ENCODE measurements around the gene TARS1. TPM values are rescaled to one million over a fixed set of nuclear protein-coding genes. Genes with fewer than 3 reads are reported as not detected.

The TARS1 gene
- total RNA-seq = 100 to 1,000 TPM; 143 to 300 (median 179) TPM

GRCh38 chr5:33440482-33441240 lies at the start of gene TARS1:
TSS of gene TARS1 (plus strand) at chr5:33440965. CDS start at chr5:33441087, 122 bp downstream.
- peaks cover 11 to 13% of the 10 kb centered on the region in 2 donors for H3K4me1 ChIP-seq (replicated peaks in 1 of 2)
- ATAC-seq (replicated peaks in 6 of 8) = peak; percentile 89 to 98 (median 97)
- in situ Hi-C loops (cut with MboI; ENCODE audit: low pct_unique_long_range_greater_than_20kb in 2 of 9, low sequenced_read_pairs in 9 of 9, unreplicated experiment in 9 of 9) = loop anchor here in 4 of 9 experiments (25.0 kb wide), 3 partner anchors 497 to 1022 kb away; partner anchors contain the start of gene RXFP3 (in 2 of the 4)

GRCh38 chr5:33398501-33398900 lies 42.3 kb upstream of the TARS1 start:
- 0 to 75% (median 41%) methylated on average over 1 of the region's 1 CpG; no CpG with 5 or more reads in 2 of the 10 experiments for WGBS, 10 experiments
- Histone ChIP-seq H3K4me1 (replicated peaks in 1 of 2) (no peaks in the 10 kb centered on the region), H3K4me3 (no peak overlapping the region), H3K27ac (no peak overlapping the region)
- in situ Hi-C loops (cut with MboI; ENCODE audit: low pct_unique_long_range_greater_than_20kb in 2 of 9, low sequenced_read_pairs in 9 of 9, unreplicated experiment in 9 of 9) = loop anchor here in 1 of 9 experiments (25.0 kb wide), 1 partner anchor 686 kb away; the partner anchor contains the start of gene NPR3
- ATAC-seq (replicated peaks in 6 of 8) = no peak

More at GRCh38 chr5:33440482-33441240, at the start of gene TARS1:
- 0 to 5% (median 0%) methylated on average over 4 to 24 of the region's 52 CpGs; no CpG with 5 or more reads in 1 of the 10 experiments for WGBS, 10 experiments
- Histone ChIP-seq H3K4me3 (peak within 1 kb of the TSS; percentile 62 to 80 (median 79)), H3K27ac (peak within 1 kb of the TSS; percentile 90 to 95)

DNA sequence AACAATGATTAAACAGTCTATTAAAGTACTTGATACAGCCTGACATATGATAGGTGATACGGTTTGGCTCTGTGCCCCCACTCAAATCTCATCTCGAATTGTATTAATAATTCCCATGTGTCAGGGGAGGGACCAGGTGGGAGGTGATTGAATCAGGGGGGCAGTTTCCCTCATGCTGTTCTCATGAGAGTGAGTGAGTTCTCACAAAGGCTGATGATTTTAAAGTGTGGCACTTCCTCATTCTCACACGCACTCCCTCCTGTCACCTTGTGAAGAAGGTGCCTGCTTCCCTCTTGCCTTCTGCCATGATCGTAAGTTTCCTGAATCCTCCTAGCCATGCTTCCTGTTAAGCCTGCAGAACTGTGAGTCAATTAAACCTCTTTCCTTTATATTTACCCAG lies 40.1 kb upstream of the TARS1 start:
- Histone ChIP-seq H3K4me1 (replicated peaks in 1 of 2) (no peaks in the 10 kb centered on the region), H3K4me3 (no peak overlapping the region), H3K27ac (no peak overlapping the region)
- 0 to 100% (median 78%) methylated on average over 1 to 3 of the region's 4 CpGs for WGBS, 10 experiments
- in situ Hi-C loops (cut with MboI; ENCODE audit: low pct_unique_long_range_greater_than_20kb in 2 of 9, low sequenced_read_pairs in 9 of 9, unreplicated experiment in 9 of 9) = loop anchor here in 1 of 9 experiments (25.0 kb wide), 1 partner anchor 688 kb away; the partner anchor contains the start of gene NPR3
- ATAC-seq (replicated peaks in 6 of 8) = no peak

DNA sequence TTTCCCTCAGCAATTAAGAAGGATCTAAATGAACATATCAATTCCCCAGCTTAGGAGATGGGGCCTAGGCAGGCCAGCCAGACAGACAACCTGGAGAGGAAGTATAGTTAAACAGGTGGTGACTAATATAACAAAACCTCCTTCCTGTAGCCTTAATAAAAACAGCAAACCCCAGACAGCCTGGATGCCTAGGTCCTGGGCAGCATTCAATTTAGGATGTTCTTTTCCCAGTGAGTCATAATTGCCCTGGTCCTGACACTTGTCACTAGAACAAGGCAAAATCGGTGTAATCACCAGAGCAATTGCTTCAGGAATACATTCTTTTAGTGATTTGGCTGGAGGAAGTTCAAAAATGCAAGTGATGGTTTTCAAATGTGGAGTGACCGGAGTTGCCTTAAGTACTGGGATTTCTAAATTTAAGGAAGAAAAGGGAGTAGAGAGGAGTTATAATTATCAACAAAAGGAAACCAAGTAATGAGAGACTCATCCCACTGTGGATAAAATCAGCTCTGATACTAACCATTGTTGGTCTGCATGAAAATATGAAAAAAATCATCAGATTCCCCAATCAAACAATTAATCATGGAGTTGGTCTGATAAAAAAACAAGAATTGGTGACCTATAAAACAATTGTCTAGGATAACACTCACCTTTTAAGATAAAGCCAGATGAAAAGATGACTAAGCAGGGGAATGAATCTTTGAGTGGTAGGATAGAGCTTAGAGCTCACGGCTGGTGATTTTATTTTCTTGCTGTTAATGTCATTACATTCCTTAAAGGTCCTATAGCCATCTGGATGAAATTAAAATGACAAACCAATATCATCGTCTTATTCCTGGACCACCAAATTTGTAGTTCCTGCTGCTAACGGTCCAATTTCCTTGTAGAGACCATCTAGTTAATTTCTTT lies 39.0 kb upstream of the TARS1 start:
- ATAC-seq (replicated peaks in 6 of 8) = no peak
- H3K4me3 ChIP-seq = no peak overlapping the region
- in situ Hi-C loops (cut with MboI; ENCODE audit: low pct_unique_long_range_greater_than_20kb in 2 of 9, low sequenced_read_pairs in 9 of 9, unreplicated experiment in 9 of 9) = loop anchor here in 1 of 9 experiments (25.0 kb wide), 1 partner anchor 689 kb away; the partner anchor contains the start of gene NPR3
- WGBS, 10 experiments = 0 to 96% (median 46%) methylated on average over 2 to 5 of the region's 5 CpGs
- no peaks in the 10 kb centered on the region for H3K4me1 ChIP-seq (replicated peaks in 1 of 2)
- no peak overlapping the region for H3K27ac ChIP-seq

GRCh38 chr5:33403187-33403586 lies 37.6 kb upstream of the TARS1 start:
- in situ Hi-C loops (cut with MboI; ENCODE audit: low pct_unique_long_range_greater_than_20kb in 2 of 9, low sequenced_read_pairs in 9 of 9, unreplicated experiment in 9 of 9) = loop anchor here in 1 of 9 experiments (25.0 kb wide), 1 partner anchor 691 kb away; the partner anchor contains the start of gene NPR3
- no peak for ATAC-seq (replicated peaks in 6 of 8)
- Histone ChIP-seq H3K27ac (no peak overlapping the region), H3K4me3 (no peak overlapping the region), H3K4me1 (replicated peaks in 1 of 2) (no peaks in the 10 kb centered on the region)
- 0 to 80% (median 55%) methylated on average over 1 to 2 of the region's 2 CpGs; no CpG with 5 or more reads in 1 of the 10 experiments for WGBS, 10 experiments

GRCh38 chr5:33408816-33409215 lies 31.9 kb upstream of the TARS1 start:
- Histone ChIP-seq H3K4me3 (no peak overlapping the region), H3K4me1 (replicated peaks in 1 of 2) (no peaks in the 10 kb centered on the region), H3K27ac (no peak overlapping the region)
- ATAC-seq (replicated peaks in 6 of 8) = no peak
- whole genome bisulfite sequencing, 10 experiments = 0 to 94% (median 68%) methylated on average over 1 to 2 of the region's 2 CpGs; no CpG with 5 or more reads in 2 of the 10 experiments
- in situ Hi-C loops (cut with MboI; ENCODE audit: low pct_unique_long_range_greater_than_20kb in 2 of 9, low sequenced_read_pairs in 9 of 9, unreplicated experiment in 9 of 9) = loop anchor here in 1 of 9 experiments (25.0 kb wide), 1 partner anchor 697 kb away; the partner anchor contains the start of gene NPR3

DNA sequence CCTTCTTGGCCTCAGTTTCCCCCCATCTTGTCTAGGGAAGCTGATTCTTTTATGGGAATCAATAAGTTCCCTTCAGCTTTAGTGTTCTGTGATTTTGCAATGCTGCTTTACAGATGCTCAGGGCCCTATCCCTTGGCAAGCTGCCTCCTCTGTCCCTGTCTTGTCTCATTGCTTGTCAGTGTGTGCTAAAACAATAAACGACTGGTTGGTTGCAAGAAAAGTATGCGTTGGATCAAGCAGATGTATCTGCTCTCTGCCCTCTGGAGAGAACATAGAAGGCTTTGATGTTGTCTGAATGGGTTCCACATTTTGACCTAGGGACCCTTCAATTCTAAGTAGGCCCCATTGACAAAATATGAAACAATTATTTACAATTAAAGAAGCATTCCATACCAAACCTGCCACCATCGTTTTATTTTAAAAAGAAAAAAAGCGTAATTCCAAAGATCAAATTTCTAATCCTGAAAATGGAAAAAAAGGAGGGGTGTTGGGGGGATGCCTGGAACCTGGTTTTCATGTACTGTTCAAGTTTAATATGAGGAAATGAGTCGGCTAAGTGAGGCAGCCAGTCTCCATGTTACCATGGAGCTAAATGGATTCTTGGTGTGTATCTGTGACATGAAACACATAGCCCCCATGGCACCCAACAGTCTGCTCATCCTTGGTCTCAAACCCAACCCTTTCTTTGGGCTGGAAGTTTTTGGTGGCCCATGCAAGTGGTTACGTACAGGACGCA lies 31.2 kb upstream of the TARS1 start:
- no peaks in the 10 kb centered on the region for H3K4me1 ChIP-seq (replicated peaks in 1 of 2)
- no peak overlapping the region for H3K27ac ChIP-seq
- no peak overlapping the region for H3K4me3 ChIP-seq
- 23 to 96% (median 76%) methylated on average over 2 to 7 of the region's 7 CpGs; no CpG with 5 or more reads in 1 of the 10 experiments for whole genome bisulfite sequencing, 10 experiments
- in situ Hi-C loops (cut with MboI; ENCODE audit: low pct_unique_long_range_greater_than_20kb in 2 of 9, low sequenced_read_pairs in 9 of 9, unreplicated experiment in 9 of 9) = loop anchor here in 1 of 9 experiments (25.0 kb wide), 1 partner anchor 697 kb away; the partner anchor contains the start of gene NPR3
- ATAC-seq (replicated peaks in 6 of 8) = no peak

DNA sequence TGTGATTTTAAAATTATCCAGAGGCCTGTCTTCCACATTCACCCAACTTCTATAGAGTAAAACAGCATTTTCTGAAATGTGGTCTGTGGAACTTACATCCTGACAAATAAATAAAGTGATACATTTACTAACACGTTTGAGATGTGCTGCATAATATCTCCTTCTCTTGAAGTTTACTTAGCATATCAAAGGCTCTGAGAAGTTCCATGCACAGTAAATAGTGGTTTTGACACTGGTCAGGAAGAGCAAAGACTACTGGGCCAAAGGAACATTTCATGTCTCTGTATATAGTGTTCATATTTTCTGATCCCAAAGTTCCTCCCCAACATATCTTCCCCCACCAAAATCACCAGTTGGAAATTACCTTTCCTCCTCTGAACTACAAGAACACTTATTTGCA lies 30.5 kb upstream of the TARS1 start:
- Histone ChIP-seq H3K27ac (no peak overlapping the region), H3K4me3 (no peak overlapping the region), H3K4me1 (replicated peaks in 1 of 2) (no peaks in the 10 kb centered on the region)
- ATAC-seq (replicated peaks in 6 of 8) = no peak
- WGBS, 10 experiments = 0 to 88% (median 60%) methylated on average over 1 of the region's 1 CpG; no CpG with 5 or more reads in 3 of the 10 experiments
- in situ Hi-C loops (cut with MboI; ENCODE audit: low pct_unique_long_range_greater_than_20kb in 2 of 9, low sequenced_read_pairs in 9 of 9, unreplicated experiment in 9 of 9) = loop anchor here in 1 of 9 experiments (25.0 kb wide), 1 partner anchor 698 kb away; the partner anchor contains the start of gene NPR3

DNA sequence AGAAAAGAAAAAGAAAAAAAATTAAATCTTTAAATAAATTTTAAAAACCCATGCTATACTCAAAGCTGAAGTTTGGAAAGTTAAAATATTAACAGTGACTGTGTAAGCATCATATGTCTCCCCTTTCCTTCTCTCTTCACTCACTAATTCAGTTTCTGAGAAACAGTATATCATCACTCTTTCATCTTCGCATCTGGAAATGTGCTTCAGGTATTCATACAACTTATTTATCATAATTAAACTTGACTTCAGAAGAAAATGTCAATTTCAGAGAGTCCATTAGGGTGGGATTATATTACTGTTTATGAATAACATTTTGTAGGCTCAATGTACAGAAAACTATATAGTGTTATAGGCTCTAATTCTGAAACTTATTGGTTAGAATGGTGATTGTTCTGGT lies 29.3 kb upstream of the TARS1 start:
- Histone ChIP-seq H3K4me1 (replicated peaks in 1 of 2) (no peaks in the 10 kb centered on the region), H3K4me3 (no peak overlapping the region), H3K27ac (no peak overlapping the region)
- in situ Hi-C loops (cut with MboI; ENCODE audit: low pct_unique_long_range_greater_than_20kb in 2 of 9, low sequenced_read_pairs in 9 of 9, unreplicated experiment in 9 of 9) = loop anchor here in 1 of 9 experiments (25.0 kb wide), 1 partner anchor 699 kb away; the partner anchor contains the start of gene NPR3
- no peak for ATAC-seq (replicated peaks in 6 of 8)
- WGBS, 10 experiments = 0 to 100% (median 100%) methylated on average over 1 of the region's 1 CpG; no CpG with 5 or more reads in 1 of the 10 experiments

GRCh38 chr5:33415811-33416354 lies 24.9 kb upstream of the TARS1 start:
- no peak overlapping the region for H3K4me3 ChIP-seq
- no peak overlapping the region for H3K27ac ChIP-seq
- 65 to 100% (median 92%) methylated on average over 1 to 4 of the region's 4 CpGs; no CpG with 5 or more reads in 1 of the 10 experiments for WGBS, 10 experiments
- in situ Hi-C loops (cut with MboI; ENCODE audit: low pct_unique_long_range_greater_than_20kb in 2 of 9, low sequenced_read_pairs in 9 of 9, unreplicated experiment in 9 of 9) = loop anchor here in 1 of 9 experiments (25.0 kb wide), 1 partner anchor 704 kb away; the partner anchor contains the start of gene NPR3
- H3K4me1 ChIP-seq (replicated peaks in 1 of 2) = no peaks in the 10 kb centered on the region
- no peak for ATAC-seq (replicated peaks in 6 of 8)

- Histone ChIP-seq H3K4me3 (no peak overlapping the region), H3K4me1 (replicated peaks in 1 of 2) (no peaks in the 10 kb centered on the region), H3K27ac (no peak overlapping the region)
- no peak for ATAC-seq (replicated peaks in 6 of 8)
- in situ Hi-C loops (cut with MboI; ENCODE audit: low pct_unique_long_range_greater_than_20kb in 2 of 9, low sequenced_read_pairs in 9 of 9, unreplicated experiment in 9 of 9) = loop anchor here in 1 of 9 experiments (25.0 kb wide), 1 partner anchor 705 kb away; the partner anchor contains the start of gene NPR3
Measured at GRCh38 chr5:33417632-33418031, 23.1 kb upstream of the TARS1 start.

All from motor neuron (in vitro differentiated cells).